Transverse colon (tissue), 4 donors: ENCODE data around the gene CBARP. TPM values are rescaled to one million over a fixed set of nuclear protein-coding genes. Genes with fewer than 3 reads are reported as not detected.
A peak's percentile ranks its signal among the peaks of the same experiment; 100 is the strongest.

Experiments
- DNase-seq: peaks from one replicate; pipeline ENCODE4 v3.0.0-alpha.2; 2019
- H3K27ac ChIP-seq, 4 donors: fragments of 200-600 bp; sonication (generic); 2 replicates each; pipeline ENCODE4 v1.5.1; 2016 to 2018; ENCODE audit warnings: inconsistent platforms in 4 of 4
- H3K27me3 ChIP-seq: fragments of 200-600 bp; sonication (generic); 2 replicates; pipeline ENCODE4 v1.5.1; 2017; ENCODE audit warnings: inconsistent platforms
- H3K36me3 ChIP-seq, 4 donors: fragments of 200-600 bp; sonication (generic); 2 replicates each; pipeline ENCODE4 v1.5.1; 2017 to 2019; ENCODE audit warnings: inconsistent platforms in 4 of 4
- H3K4me1 ChIP-seq, 4 donors: fragments of 200-600 bp; sonication (generic); 2 replicates each; pipeline ENCODE4 v1.5.1; 2017 to 2020; ENCODE audit warnings: inconsistent platforms in 4 of 4
- H3K4me3 ChIP-seq, 4 donors: fragments of 200-600 bp; sonication (generic); 1 replicate in 1 of 4; 2 replicates in 3 of 4; pipeline versions ENCODE4 v1.5.1 to v1.6.1; 2017 to 2019; ENCODE audit warnings: inconsistent platforms in 4 of 4
- H3K9me3 ChIP-seq, 2 donors: fragments of 200-600 bp; sonication (generic); 2 replicates each; pipeline ENCODE4 v1.5.1; 2017 to 2019; ENCODE audit warnings: inconsistent platforms in 2 of 2
- EP300 ChIP-seq: sonication (generic); formaldehyde crosslinking; IDR thresholded peaks from one replicate; pipeline ENCODE4 v1.6.1; 2017; ENCODE audit warnings: antibody characterized with exemption, low read depth
- POLR2A ChIP-seq: fragments of 450-650 bp; IDR thresholded peaks from one replicate; pipeline ENCODE4 v1.6.1; 2016; ENCODE audit warnings: antibody characterized with exemption, mild to moderate bottlenecking, moderate library complexity
- POLR2AphosphoS5 ChIP-seq, 3 donors: sonication (generic); formaldehyde crosslinking; IDR thresholded peaks; one replicate each; pipeline ENCODE4 v1.6.1; 2016; ENCODE audit warnings: antibody characterized with exemption in 3 of 3
- WGBS, 2 donors: methylation state at CpG; one replicate each; pipeline ENCODE4 v1.1.5; 2018; ENCODE audit warnings: low coverage in 1 of 2; 5-methylcytosine and 5-hydroxymethylcytosine counted together
- in situ Hi-C, 4 donors: fragments of 200-750 bp; cut with MboI; loops; one replicate each; pipeline versions ENCODE4 v1.15.0 to v1.15.1; 2017; ENCODE audit warnings: low sequenced_read_pairs in 3 of 4, low pct_ligation_motif_present in 1 of 4, low pct_unique_long_range_greater_than_20kb in 1 of 4
- intact Hi-C: fragments of 100-400 bp; cut with DNase I; formaldehyde crosslinking; loops from one replicate; pipeline ENCODE4 v1.15.1; 2023; ENCODE audit warnings: low total_unique reads
- total RNA-seq, 4 donors: library from RNA; depleted of rRNA; stranded (reverse); fragments of >200 nt; gene quantifications; one replicate each; pipeline ENCODE4 v1.1.0, GENCODE V29; 2016
- TF ChIP-seq, protein P1 (sequence below), 5 experiments: fragments of 200-600 bp in 3 of 5; fragments of 450-650 bp in 2 of 5; sonication (generic) in 3 of 5; IDR thresholded peaks; 1 replicate in 2 of 5; 2 replicates in 3 of 5; pipeline ENCODE4 v1.5.1; 2016 to 2017; ENCODE audit warnings: antibody characterized with exemption in 5 of 5, inconsistent platforms in 3 of 5, mild to moderate bottlenecking in 2 of 5, moderate library complexity in 1 of 5

The CBARP gene
- total RNA-seq, 4 donors from 2014 or later = 0.32 to 5.2 (median 0.68) TPM; not detected in 1

DNA sequence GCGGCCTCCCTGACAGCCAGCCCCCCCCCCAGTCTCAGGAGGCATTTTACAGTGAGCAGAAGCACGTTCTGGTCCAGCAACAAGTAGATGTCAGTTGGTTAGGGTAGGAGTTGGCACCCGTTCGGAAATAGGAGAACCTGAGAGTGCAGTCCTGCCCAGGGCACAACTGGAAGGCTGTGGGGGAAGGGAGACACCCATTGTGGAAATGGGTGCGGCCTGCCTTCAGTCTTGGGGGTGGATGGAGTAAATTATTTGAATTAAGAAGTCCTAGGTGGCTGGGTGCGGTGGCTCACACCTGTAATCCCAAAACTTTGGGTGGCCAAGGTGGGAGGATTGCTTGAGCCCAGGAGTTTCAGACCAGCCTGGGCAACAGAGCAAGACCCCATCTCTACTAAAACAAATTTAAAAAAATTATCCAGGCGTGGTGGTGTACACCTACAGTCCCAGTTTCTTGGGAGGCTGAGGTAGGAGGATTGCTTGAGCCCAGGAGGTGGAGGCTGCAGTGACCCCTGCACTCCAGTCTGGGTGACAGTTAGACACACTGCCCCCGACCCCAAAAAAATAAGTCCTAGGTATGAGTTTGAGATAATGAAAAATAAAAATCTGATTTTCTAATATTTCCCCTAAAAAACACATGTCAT lies 32.5 kb upstream of the CBARP start:
- TF ChIP-seq POLR2AphosphoS5 (IDR thresholded peaks at IDR 0.05) (no peak), POLR2A (no peak), EP300 (no peak)
- TF ChIP-seq, protein P1, sequence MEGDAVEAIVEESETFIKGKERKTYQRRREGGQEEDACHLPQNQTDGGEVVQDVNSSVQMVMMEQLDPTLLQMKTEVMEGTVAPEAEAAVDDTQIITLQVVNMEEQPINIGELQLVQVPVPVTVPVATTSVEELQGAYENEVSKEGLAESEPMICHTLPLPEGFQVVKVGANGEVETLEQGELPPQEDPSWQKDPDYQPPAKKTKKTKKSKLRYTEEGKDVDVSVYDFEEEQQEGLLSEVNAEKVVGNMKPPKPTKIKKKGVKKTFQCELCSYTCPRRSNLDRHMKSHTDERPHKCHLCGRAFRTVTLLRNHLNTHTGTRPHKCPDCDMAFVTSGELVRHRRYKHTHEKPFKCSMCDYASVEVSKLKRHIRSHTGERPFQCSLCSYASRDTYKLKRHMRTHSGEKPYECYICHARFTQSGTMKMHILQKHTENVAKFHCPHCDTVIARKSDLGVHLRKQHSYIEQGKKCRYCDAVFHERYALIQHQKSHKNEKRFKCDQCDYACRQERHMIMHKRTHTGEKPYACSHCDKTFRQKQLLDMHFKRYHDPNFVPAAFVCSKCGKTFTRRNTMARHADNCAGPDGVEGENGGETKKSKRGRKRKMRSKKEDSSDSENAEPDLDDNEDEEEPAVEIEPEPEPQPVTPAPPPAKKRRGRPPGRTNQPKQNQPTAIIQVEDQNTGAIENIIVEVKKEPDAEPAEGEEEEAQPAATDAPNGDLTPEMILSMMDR (IDR thresholded peaks at IDR 0.05) = no peak
- Histone ChIP-seq H3K4me3 (peak overlapping the region; percentile 71 to 85 (median 74)), H3K9me3 (no peaks in the 10 kb centered on the region), H3K27me3 (no peaks in the 10 kb centered on the region), H3K27ac (peak overlapping the region; percentile 98 to 100 (median 100)), H3K36me3 (peaks cover 0 to 28% (median 13%) of the 10 kb centered on the region in 4 donors), H3K4me1 (peaks cover 73 to 89% (median 86%) of the 10 kb centered on the region in 4 donors)
- intact Hi-C loops = no loop called here
- no peak for DNase-seq
- WGBS, 2 donors = 14 to 24% methylated on average over 2 to 8 of the region's 8 CpGs
- in situ Hi-C loops = no loop called here

DNA sequence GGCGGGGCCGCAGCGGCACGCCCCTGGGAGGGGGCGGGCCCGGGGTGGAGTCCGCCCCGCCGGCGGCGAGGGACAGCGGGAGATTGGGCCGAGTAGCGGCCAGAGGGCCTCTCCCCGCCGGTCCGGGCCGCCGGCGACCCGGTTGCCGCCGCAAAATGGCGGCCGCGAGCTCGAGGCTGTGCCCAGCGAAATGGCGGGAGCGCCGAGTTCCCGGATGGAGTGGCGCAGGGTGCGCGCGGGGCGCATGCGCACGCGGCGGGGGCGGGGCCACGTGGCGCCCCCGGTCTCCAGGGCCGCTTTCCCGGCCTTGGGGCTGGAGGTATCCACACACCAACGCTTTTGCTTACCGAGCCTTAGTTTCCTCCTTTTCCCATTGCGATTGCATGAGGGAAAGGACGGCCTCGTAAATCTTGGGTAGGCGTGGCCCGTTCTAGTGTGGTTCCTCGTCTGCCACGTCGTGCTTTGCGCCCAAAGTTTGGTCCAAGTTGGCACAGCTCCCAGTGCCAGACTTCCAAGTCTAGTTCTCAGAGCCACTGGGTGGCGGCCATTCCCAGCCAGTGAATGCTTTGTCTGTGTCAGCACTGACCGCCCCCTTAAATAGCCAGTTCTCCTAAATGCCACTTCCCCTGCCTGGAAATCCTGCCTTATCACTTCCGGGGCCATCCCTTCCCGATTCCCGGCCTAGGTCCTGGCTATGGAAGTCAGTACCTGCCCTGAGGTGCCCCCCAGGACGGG lies 31.8 kb upstream of the CBARP start:
- no peaks in the 10 kb centered on the region for H3K27me3 ChIP-seq
- peak overlapping the region; percentile 71 to 85 (median 74) for H3K4me3 ChIP-seq
- peaks cover 70 to 89% (median 85%) of the 10 kb centered on the region in 4 donors for H3K4me1 ChIP-seq
- peak; percentile 89 for DNase-seq
- no peaks in the 10 kb centered on the region for H3K9me3 ChIP-seq
- 0% methylated on average over 28 of the region's 64 CpGs; no CpG with 5 or more reads in 1 of the 2 donors for WGBS, 2 donors
- TF ChIP-seq POLR2A = no peak
- TF ChIP-seq EP300 = peak; percentile 30
- TF ChIP-seq POLR2AphosphoS5 (IDR thresholded peaks at IDR 0.05) = peak in 1 of 3 donors; percentile 10
- in situ Hi-C loops = no loop called here
- intact Hi-C loops = no loop called here
- peaks cover 0 to 27% (median 12%) of the 10 kb centered on the region in 4 donors for H3K36me3 ChIP-seq
- peak overlapping the region; percentile 98 to 100 (median 100) for H3K27ac ChIP-seq

DNA sequence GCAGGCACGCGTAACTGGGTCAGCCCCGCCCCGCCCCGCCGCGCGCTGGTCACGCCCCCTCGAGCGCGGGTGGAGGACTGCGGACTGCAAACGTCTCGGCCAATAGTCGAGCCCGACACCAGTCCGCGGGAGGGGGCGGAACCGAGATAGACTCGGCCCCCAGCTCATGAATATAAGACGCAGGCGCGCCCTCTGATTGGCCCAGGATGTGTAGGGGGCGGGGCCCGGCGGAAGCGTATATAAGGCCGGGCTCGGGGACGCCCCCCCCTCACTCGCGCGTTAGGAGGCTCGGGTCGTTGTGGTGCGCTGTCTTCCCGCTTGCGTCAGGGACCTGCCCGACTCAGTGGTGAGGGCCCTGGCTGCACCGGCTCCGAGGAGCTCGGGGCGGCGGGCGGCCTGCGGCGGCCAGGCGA lies 31.3 kb upstream of the CBARP start, which contains the start of gene CIRBP:
Gene CIRBP (plus strand): TSS at position 268 of the 413 bp plus-strand sequence. CDS start 1,602 bp downstream, outside the sequence.
- peak; percentile 94 to 100 (median 99) for TF ChIP-seq POLR2AphosphoS5 (IDR thresholded peaks at IDR 0.05)
- TF ChIP-seq, protein P1 (IDR thresholded peaks at IDR 0.05) = no peak
- TF ChIP-seq POLR2A = peak; percentile 97
- no peak for TF ChIP-seq EP300
- Histone ChIP-seq H3K4me3 (peak within 1 kb of the TSS; percentile 71 to 85 (median 74)), H3K27me3 (no peaks in the 10 kb centered on the region), H3K4me1 (peaks cover 65 to 83% (median 79%) of the 10 kb centered on the region in 4 donors), H3K27ac (peak within 1 kb of the TSS; percentile 98 to 100 (median 100)), H3K36me3 (peaks cover 0 to 21% (median 9%) of the 10 kb centered on the region in 4 donors), H3K9me3 (no peaks in the 10 kb centered on the region)
- in situ Hi-C loops = no loop called here
- WGBS, 2 donors = 1% methylated on average over 44 of the region's 50 CpGs; no CpG with 5 or more reads in 1 of the 2 donors
- peak; percentile 100 for DNase-seq
- intact Hi-C loops = no loop called here

DNA sequence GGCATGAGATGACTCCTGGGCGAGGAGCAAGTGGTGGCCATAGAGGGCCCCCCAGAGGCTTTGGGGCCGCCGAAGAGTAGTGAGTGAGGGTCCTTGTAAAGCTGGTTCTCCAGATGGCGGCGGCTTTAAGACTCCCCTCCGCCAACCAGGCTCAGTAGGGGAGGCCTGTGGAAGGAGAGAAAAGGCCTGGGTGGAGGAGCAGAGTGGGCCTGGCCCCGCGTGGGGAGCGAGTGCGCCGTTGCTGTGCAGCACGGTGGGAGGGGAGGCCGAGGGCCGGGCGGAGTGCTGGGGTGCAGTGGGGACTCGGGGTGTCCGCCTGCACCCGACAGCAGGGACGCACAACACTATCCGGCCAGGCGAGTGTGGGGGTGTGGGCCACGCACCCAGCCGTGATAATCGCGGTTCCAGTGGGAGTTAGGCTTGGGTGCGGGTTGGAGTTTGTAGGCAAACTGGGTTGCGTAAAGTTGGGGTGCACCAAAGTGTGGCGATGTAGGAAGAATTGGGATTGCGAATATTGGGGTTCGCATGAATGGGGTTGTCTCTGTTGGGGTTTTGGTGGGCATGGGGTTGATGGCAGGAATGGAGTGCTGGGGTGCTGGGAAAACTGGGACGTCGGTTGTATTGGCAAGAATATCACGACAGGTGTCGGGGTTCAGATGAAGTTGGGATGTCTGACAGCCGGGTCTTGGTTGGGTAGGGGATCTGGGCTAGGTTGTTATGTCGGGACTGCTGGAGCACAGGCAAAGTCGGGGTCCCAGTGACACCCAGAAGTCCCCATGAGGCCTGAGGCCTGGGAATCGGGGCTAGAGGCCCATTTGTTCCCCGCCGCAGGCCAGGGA lies 30.6 kb upstream of the CBARP start:
- DNase-seq = no peak
- Histone ChIP-seq H3K27ac (peak overlapping the region; percentile 98 to 100 (median 100)), H3K4me1 (peaks cover 60 to 78% (median 74%) of the 10 kb centered on the region in 4 donors), H3K4me3 (peak overlapping the region in 1 of 4 donors; percentile 85), H3K36me3 (peaks cover 0 to 16% (median 8%) of the 10 kb centered on the region in 4 donors), H3K9me3 (no peaks in the 10 kb centered on the region), H3K27me3 (no peaks in the 10 kb centered on the region)
- TF ChIP-seq EP300 (no peak), POLR2A (no peak), POLR2AphosphoS5 (IDR thresholded peaks at IDR 0.05) (no peak)
- TF ChIP-seq, protein P1 (IDR thresholded peaks at IDR 0.05) = no peak
- WGBS, 2 donors = 55 to 63% methylated on average over 8 to 40 of the region's 40 CpGs
- in situ Hi-C loops (no loop called here), intact Hi-C loops (no loop called here)
